ENCODE results near the gene CNGA1.
A peak's percentile ranks its signal among the peaks of the same experiment; 100 is the strongest.
"Not testable (repeated sequence)": the region's sequence is repeated elsewhere in the genome, so short reads cannot be mapped to it uniquely, and the experiment has no call there.

The CNGA1 gene

DNA sequence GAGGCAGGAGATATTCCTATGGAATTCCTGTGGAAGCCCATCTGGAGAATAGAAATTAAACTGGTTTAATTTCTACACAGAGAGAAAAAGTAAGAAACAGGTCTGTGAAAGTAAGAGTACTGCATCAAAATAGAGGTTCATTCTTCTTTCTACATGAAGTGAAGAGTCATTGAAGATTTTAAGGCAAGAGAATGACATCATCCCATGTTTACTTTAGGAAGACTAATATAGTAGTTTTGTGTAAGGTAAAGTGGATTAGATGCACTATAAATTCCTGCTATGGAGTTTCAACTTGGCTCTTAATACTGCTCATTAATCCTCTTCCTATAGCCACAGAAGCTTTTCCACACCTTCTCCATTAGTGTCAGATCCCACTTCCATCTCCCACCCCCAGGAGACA is 47.6 kb downstream of the CNGA1 start:
- DNase-seq (ENCODE audit: low spot score): no peak

GRCh38 chr4:47954677-47955076 is 61.8 kb downstream of the CNGA1 start:
- no peak for DNase-seq (ENCODE audit: low spot score)

- no peak for DNase-seq (ENCODE audit: low spot score)
Measured at GRCh38 chr4:47954245-47954644, 62.2 kb downstream of the CNGA1 start.

DNA sequence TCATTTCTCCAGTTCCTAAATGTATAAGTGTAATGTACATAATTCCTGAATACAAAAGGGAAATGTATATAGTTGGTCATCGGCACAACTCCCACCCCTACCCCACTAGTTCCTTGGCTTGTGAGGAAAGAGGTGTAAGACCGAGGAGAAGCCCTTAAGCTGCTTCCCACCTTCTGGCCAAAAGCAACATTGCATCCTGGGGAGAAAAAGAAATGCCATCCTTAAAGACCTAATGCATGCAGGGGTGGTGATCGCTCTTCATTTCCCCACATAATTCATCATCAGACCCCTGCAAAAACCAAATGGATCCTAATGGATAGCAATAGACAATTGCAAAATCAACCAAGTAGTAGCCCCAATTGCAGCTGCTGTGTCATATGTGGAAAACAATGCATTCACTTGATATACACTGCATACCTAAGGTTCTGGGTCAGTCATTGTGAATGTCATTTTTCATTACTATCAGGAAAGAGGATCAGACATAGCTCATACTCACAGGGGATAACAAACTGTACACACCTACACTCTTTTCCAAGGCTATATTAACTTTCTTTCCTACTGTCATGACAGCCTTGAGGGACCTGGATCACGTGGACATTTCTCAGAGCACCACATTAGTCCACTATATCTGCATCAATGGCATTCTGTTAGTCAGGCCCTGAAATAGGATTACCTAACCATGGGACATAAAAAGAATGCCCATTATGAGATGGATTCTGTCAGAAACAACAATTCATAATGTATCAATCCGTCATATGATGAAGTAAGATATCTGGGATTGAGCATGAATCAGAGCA is 70.4 kb downstream of the CNGA1 start:
- DNase-seq (ENCODE audit: low spot score): no peak

DNA sequence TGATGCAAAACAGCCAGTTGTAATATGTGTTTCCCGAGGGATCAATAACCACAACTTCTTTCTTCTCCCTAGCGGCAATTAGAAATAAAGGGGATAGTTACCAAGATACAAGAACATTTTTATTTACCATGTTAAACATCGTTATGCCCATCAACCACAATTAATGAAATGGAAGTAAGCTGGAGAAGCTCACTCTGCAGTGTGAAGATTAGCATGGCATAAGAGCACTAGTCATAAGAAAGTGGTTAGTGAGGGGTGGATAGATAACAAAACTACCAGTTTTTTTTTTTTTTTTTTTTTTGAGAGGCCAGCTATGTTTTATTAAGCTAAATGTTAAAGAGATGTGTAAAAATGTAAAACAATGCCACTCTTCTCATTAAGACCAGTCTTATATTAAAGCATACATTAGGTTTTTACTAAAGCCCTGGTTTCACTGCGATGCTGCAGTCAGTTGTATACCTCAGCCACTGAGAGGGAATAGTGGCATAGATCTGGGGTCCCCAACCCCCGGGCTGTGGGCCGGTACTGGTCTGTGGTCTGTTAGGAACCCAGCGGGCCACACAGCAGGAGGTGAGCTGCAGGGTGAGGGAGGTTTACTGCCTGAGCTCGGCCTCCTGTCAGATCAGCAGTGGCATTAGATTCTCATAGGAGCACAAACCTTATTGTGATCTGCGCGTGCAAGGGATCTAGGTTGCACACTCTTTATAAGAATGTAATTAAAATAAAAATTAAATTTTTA is 74.2 kb downstream of the CNGA1 start:
- DNase-seq (ENCODE audit: low spot score): no peak

GRCh38 chr4:47939456-47939855 is 77.0 kb downstream of the CNGA1 start:
- no peak for DNase-seq (ENCODE audit: low spot score)

DNA sequence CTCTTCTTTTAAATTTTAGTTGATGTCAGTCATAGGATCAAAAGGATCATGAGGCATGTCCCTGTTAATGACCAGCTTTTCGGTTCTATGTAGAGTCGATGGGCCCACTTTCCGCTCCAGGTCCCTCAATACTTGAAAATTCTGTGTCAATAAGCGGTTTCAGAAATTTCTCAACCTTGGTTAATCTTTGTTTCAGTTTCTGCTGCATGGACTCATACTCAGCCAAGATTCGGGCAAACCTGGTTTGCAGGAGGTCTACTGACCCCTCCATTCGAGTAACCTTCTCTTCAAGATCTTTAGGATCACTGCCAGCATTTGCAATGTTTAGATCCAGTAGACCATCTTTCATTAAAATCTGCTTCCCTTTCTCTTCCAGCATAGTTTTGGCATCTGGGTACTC is 80.1 kb downstream of the CNGA1 start:
- no peak for DNase-seq (ENCODE audit: low spot score)

DNA sequence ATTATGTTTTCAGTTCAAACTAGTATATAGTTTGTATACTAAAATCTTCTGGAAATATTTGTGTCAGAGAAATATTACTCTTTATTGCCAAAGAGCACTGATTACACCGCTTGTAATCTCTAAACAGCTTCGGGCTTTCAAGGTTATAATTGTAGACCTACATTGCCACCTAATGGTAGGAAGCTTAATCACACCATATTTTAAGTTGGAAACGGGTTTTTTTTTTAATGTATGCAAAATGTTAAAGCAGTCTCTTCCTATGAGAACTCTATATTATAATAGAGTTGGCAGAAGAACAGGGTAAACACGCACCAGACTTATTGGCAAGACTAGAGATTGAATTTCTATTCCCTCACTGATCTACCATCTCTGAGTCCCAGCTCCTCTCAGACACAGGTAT is 82.6 kb downstream of the CNGA1 start:
- DNase-seq (ENCODE audit: low spot score): peak; percentile 13

GRCh38 chr4:47930971-47931804 is 85.3 kb downstream of the CNGA1 start:
- peak; percentile 58 for DNase-seq (ENCODE audit: low spot score)

DNA sequence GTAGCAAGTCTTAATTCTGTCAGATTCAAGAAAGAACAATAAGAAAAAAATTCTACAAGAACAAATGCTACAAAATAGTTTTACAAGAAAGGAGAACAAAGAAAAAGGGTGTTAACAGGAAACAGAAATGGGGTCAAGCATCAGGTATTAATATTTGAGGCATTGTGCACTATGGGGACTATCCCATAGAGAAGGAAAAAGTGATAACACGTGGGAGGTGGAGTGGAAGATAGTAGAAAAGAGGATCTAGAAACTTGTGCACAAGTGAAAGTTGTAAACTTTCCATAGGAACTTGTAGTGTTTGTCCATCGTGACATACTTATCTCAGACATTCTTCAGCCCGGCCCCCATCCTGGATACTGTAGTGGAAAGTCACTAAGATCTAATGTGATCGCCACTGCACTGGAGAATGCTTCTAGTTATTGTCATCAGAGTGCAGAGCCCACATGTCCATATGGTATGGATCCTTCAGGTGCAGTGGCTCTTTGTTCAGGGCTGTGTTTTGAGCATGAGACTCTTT is 86.7 kb downstream of the CNGA1 start:
- no peak for DNase-seq (ENCODE audit: low spot score)

DNA sequence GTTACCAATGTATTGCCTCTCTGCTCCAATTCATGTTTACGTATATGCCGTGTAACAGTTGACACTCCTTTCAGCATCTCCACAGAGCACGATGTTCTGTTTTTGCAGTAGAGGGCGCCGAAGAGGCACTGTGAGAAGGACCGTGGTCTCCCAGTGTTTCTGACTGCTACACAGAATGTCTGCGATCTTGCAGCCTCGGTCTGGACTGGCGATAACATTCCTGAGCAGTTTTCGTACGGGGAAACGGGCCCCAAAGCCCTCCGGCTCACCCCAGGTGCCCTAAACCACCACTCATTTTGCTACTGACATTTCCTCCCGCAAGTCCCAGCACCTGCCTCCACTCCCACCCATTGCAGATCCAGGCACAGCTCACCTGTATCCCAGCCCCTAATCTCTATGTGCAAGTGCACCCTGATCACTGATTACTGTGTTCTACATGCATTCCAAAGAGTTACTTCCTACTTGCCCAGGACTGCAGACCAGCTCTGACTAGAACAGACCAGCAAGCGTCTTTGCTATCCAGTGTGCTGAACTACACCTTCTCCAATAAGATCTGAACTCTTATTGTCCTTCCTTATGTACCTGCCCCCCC is 89.7 kb downstream of the CNGA1 start:
- peak; percentile 37 for DNase-seq (ENCODE audit: low spot score)

- not testable (repeated sequence) for DNase-seq (ENCODE audit: low spot score)
Measured at GRCh38 chr4:47923261-47923608, 93.2 kb downstream of the CNGA1 start.

DNA sequence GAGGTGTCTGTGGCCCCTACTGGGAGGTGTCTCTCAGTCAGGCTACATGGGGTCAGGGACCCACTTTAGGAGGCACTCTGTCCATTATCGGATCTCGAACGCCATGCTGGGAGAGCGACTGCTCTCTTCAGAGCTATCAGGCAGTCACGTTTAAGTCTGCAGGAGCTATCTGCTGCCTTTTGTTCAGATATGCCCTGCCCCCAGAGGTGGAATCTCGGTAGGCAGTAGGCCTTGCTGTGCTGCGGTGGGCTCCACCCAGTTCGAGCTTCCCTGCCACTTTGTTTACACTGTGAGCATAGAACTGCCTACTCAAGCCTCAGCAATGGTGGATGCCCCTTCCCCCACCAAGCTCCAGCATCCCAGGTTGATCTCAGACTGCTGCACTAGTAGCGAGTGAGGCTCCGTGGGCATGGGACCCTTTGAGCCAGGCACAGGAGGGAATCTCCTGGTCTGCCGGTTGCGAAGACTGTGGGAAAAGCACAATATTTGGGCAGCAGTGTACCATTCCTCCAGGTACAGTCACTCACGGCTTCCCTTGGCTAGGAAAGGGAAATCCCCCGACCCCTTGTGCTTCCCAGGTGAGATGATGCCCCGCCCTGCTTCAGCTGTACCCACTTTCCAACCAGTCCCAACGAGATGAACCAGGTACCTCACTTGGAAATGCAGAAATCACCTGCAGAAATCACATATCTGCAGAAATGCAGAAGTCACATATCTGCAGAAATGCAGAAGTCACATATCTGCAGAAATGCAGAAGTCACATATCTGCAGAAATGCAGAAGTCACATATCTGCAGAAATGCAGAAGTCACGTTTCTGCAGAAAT is 93.8 kb downstream of the CNGA1 start:
- not testable (repeated sequence) for DNase-seq (ENCODE audit: low spot score)

GRCh38 chr4:47917163-47917562 is 99.3 kb downstream of the CNGA1 start:
- not testable (repeated sequence) for DNase-seq (ENCODE audit: low spot score)

GRCh38 chr4:47915378-47915777 is 101.1 kb downstream of the CNGA1 start:
- DNase-seq (ENCODE audit: low spot score): no peak

DNA sequence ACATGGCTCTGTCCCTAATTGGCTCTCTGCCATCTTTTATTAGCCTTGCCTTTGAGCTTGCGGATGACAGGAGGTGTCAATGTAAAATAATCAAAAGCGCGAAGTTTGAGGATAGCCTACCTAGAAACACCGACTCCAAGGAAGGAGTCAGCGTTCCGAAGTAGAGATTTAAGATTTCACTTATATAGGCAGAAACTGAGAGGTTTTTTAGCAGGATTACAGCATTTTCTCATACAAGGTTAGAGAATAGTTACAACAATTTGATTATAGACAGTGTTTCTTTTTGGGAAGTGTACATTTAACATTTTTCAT is 101.6 kb downstream of the CNGA1 start:
- DNase-seq (ENCODE audit: low spot score): no peak

DNA sequence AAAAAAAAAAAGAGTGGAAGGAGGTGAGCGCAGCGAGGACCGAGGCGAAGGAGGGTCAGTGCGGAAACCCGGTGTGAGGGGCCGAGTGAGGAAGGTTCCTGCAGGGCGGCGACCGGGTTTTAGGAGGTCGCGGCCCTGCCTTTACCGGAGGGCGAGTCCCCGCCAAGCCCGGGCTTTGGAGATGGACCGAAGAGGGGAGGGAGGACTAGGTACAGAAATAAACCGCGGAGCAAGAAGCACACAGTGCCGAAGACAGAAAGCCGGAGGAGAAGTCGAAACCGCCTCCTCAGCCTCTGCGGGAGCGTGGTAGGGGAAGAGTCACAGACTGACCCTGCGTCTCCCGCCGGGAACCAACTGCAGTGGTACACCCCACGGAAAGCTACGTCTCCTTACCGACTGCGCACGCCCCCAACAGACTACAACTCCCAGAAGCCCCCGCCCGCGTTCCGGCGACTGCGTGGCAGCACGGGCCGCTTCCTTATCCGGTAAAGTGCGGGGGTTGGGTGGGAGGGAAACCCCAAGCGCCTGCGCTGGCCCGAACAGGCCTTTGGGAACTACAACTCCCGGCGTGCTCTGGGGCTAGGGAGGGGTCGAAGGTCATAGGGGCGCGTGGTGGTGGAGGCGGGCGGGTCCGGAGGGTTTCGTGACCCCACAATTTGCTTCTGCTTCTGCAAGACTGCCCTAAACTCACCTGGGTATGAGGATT is 102.1 kb downstream of the CNGA1 start, which contains the start of gene NFXL1:
TSS of gene NFXL1 (minus strand) at position 364 of the 706 bp plus-strand sequence. CDS start 380 bp downstream, outside the sequence.
- DNase-seq (ENCODE audit: low spot score): peak; percentile 78

DNA sequence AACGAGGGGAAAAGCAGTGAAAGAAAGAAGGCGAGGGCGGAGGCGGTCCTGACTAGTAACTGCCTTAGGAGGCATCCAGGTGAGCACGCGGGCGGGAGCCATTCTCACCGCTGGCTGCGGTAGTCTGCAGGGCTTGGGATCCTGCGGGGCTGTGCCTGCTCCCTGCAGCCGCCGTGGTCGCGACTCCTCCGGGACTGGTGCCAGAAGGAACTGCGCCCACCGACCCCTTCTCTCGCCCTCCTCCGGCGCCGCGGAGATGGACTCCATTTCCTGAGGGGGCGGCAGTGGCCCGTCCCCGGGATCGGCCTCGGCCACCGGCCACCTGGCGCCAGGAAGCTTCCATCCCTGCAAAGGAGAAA is 102.6 kb downstream of the CNGA1 start:
- DNase-seq (ENCODE audit: low spot score): no peak

GRCh38 chr4:47913330-47913729 is 103.2 kb downstream of the CNGA1 start:
- DNase-seq (ENCODE audit: low spot score): no peak

DNA sequence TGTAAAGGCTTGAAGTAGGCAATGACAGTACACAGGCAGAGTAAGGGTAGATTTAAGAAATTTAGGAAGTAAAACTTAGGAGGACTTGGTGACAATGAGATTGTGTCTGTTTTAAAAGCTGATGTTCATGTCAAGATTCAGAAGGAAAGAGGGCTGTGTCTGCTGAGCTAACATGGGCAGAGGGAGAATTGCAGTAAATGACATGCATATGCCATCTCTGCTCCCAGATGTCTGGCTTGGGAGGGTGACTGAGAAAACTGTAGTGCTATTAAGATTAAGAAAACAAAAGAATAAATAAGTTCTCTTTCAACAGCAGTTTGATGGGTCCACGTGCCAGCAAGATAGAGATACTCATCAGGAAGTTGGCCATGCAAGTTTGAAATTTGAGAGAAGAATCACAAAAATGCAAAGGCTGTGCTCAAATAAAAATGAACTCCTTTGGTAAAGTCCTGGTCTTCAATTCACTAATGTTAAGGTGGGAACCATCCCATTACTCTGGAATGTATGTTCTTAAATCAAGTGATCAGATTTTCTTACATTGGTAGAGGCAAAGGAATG is 109.3 kb downstream of the CNGA1 start:
- no peak for DNase-seq (ENCODE audit: low spot score)
